NCI-H1694 (cell line): ENCODE data around the gene RHOXF1.
"Not testable (repeated sequence)": the region's sequence is repeated elsewhere in the genome, so short reads cannot be mapped to it uniquely, and the experiment has no call there.

Source experiments
- DNase-seq: peaks from one replicate; lab custom pipeline; 2025; lab: John Stamatoyannopoulos, UW

Gene RHOXF1

DNA sequence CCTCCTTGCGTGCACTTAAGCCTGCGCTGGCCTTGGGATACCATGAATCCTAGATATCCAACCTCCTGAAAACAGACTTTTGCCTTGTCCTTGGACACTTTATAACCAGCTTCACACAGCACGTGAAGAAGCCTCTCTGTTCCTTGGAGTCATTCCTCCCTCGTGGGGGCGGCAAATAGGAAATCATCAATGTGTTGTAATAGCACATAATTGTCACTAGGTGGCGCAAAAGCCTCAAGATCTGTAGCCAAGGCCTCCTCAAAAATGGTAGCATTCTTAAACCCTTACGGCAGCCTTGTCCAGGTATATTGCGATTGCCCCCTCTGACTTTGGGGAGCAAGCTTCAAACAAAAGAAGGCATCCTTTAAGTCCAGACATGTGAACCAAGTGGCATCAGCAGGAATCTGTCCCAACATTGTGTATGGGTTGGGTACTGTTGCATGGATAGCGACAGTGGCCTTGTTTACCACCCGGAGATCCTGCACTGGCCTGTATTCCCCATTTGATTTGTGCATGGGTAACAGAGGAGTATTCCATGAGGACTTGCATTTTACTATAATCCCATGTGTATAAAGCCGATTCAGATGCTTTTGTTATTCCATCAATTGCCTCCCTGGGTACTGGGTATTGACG, 30.0 kb downstream of the RHOXF1 start:
- not testable (repeated sequence) for DNase-seq

DNA sequence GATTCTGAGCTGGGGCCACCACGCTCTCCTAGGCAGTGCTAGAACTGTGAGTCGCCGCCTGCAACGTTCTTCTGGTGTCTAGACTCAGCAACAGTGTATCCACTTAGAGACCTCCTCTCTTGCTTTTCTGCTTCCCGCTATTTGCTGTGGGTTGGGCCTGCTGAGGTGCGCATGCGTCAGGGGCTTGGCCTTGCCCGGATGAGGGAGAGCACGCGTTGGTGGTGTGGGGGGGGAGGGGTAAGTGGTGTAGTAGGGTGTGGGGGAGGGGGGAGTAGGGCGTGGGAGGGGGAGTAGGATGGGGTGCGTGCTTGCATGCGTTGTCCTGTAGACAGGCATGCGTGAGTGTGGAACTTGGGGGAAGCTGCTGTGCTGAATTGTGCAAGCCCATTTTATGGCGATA, 38.1 kb downstream of the RHOXF1 start, which contains the start of gene RHOXF2B:
TSS of gene RHOXF2B (minus strand) at position 101 of the 400 bp plus-strand sequence. CDS start 138 bp downstream, outside the sequence.
- DNase-seq: not testable (repeated sequence)

DNA sequence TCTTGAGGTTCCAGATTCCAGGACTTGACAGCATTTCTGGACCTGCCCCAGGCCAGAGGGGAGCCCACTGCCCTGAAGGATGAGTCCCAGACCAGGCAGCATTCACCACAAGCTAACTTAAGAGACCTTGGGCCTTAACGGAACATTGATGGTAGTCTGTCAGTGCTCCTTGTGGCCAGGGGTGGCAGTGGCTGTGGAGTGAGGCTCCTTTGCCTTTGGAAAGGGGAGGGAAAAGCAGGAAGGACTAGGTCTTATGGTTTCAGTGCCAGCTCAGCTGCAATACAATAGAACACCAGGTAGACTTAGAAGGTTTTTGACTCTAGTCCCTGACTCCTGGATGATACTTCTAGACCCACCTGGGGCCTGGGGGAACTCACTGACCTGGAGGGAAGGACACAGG, 49.5 kb downstream of the RHOXF1 start:
- DNase-seq: not testable (repeated sequence)
